BJ (cell line): ENCODE data around the gene SLC39A11. TPM values are rescaled to one million over a fixed set of nuclear protein-coding genes. Genes with fewer than 3 reads are reported as not detected.

ENCODE experiments used
- CTCF ChIA-PET: fragments of 350-600 bp; formaldehyde crosslinking; extraction: SDS; loops from one replicate; lab custom pipeline; 2021; ENCODE audit warnings: antibody characterized with exemption, inconsistent platforms; lab: Yijun Ruan, JAX
- POLR2A ChIA-PET: fragments of 300-600 bp; sonication (Branson Sonifier 250); formaldehyde crosslinking; extraction: SDS; loops from one replicate; lab custom pipeline; 2021; ENCODE audit warnings: antibody characterized with exemption; lab: Charles Lee
- DNase-seq: peaks from one replicate; pipeline ENCODE4 v3.0.0-alpha.2; 2011; ENCODE audit warnings: low read depth
- H3K27me3 ChIP-seq: 2 replicates; pipeline ENCODE4 v1.6.0; 2011; ENCODE audit warnings: low read length; ENCODE audit not compliant: control insufficient read depth, insufficient read depth
- H3K36me3 ChIP-seq: 2 replicates; pipeline ENCODE4 v1.5.1; 2011; ENCODE audit warnings: low read length; ENCODE audit not compliant: control insufficient read depth, insufficient read depth
- H3K4me3 ChIP-seq: 2 replicates; pipeline ENCODE4 v1.5.1; 2011; ENCODE audit warnings: low read depth, mild to moderate bottlenecking, control low read depth, low read length
- polyA plus RNA-seq: library from polyadenylated mRNA; depleted of rRNA; stranded (reverse); fragments of >200 nt; gene quantifications from 2 replicates; pipeline ENCODE4 v1.2.3, GENCODE V29; 2011
- TF ChIP-seq, protein P1 (sequence below): IDR thresholded peaks from 2 replicates; pipeline ENCODE4 v1.5.1; 2011; ENCODE audit warnings: low read depth, mild to moderate bottlenecking, control low read depth, inconsistent platforms, low read length, moderate library complexity; ENCODE audit not compliant: insufficient read depth

The SLC39A11 gene
- polyA plus RNA-seq, 1 experiment, result 20.9 TPM

DNA sequence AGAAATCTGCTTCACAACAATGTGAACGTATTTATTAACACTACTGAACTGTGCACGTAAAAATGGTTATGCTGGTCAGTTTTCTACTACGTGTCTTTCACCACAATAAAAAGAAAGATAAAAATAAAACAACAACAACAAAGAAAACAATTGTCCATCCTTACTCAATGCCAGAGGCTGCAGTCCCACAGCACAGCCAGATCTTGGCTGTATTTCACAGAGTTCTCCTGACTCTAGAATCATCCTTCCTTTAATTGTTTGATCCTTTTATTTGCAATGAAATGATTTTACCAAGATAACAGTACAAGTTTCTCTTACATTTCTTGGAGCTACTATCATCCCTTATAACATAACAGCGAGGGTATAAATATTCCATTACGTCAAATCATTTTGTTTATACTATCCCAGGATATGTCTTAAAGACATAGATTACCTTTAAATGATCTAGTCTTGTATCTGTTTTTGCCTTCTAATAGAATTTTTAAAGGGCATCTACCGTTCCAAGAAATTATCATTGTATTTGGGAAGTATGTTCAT, 103.3 kb downstream of the SLC39A11 start:
- TF ChIP-seq, protein P1, sequence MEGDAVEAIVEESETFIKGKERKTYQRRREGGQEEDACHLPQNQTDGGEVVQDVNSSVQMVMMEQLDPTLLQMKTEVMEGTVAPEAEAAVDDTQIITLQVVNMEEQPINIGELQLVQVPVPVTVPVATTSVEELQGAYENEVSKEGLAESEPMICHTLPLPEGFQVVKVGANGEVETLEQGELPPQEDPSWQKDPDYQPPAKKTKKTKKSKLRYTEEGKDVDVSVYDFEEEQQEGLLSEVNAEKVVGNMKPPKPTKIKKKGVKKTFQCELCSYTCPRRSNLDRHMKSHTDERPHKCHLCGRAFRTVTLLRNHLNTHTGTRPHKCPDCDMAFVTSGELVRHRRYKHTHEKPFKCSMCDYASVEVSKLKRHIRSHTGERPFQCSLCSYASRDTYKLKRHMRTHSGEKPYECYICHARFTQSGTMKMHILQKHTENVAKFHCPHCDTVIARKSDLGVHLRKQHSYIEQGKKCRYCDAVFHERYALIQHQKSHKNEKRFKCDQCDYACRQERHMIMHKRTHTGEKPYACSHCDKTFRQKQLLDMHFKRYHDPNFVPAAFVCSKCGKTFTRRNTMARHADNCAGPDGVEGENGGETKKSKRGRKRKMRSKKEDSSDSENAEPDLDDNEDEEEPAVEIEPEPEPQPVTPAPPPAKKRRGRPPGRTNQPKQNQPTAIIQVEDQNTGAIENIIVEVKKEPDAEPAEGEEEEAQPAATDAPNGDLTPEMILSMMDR, result no peak
- DNase-seq, result no peak
- ChIA-PET POLR2A (no interaction called here), CTCF (interaction anchor here (0.8 kb wide), 1 partner anchor 10 kb away, joined by 3 read pairs; no protein-coding TSS in a partner anchor)
- Histone ChIP-seq H3K36me3 (no peaks in the 10 kb centered on the region), H3K27me3 (no peaks in the 10 kb centered on the region), H3K4me3 (no peak overlapping the region)

DNA sequence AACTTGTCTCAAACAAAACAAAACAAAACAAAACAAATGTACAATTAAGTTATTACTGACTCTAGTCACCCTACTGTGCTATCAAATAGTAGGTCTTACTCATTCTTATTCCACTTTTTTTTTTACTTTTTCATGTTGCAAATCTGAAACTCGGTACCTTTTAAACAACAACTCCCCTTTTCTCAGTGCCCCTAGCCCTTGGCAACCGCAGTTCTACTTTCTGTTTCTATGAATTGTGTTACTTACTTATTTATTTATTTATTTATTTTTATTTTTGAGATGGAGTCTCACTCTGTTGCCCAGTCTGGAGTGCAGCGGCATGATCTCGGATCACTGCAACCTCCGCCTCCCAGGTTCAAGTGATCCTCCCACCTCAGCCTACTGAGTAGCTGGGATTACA, 104.0 kb downstream of the SLC39A11 start:
- H3K4me3 ChIP-seq, result no peak overlapping the region
- DNase-seq, result no peak
- TF ChIP-seq, protein P1, result no peak
- H3K36me3 ChIP-seq, result no peaks in the 10 kb centered on the region
- CTCF ChIA-PET, result interaction anchor here (1.2 to 1.4 kb wide), 2 partner anchors 72 to 168 kb away, joined by 3 to 4 read pairs; no protein-coding TSS in a partner anchor
- H3K27me3 ChIP-seq, result no peaks in the 10 kb centered on the region
- POLR2A ChIA-PET, result no interaction called here

DNA sequence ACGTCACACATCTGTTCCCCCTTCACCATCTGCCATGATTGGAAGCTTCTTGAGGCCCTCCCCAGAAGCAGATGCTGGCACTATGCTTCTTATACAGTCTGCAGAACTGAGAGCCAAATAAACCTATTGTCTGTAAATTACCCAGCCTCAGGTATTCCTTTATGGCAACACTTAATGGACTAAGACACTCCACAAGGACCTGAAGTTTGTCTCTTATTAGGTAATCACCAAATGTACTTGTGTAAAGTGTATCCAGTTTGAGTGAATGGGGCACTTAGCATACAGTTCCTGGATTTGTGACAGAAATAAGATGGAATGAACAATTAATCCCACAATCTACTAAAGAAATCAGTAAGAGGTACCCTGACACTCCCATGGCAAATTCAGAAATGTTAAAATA, 105.3 kb downstream of the SLC39A11 start:
- TF ChIP-seq, protein P1, result no peak
- ChIA-PET CTCF (interaction anchor here (1.2 to 3.8 kb wide), 5 partner anchors 35 to 261 kb away, joined by 3 to 62 read pairs (median 16); no protein-coding TSS in a partner anchor), POLR2A (no interaction called here)
- H3K27me3 ChIP-seq, result no peaks in the 10 kb centered on the region
- no peak for DNase-seq
- H3K4me3 ChIP-seq, result no peak overlapping the region
- H3K36me3 ChIP-seq, result no peaks in the 10 kb centered on the region

DNA sequence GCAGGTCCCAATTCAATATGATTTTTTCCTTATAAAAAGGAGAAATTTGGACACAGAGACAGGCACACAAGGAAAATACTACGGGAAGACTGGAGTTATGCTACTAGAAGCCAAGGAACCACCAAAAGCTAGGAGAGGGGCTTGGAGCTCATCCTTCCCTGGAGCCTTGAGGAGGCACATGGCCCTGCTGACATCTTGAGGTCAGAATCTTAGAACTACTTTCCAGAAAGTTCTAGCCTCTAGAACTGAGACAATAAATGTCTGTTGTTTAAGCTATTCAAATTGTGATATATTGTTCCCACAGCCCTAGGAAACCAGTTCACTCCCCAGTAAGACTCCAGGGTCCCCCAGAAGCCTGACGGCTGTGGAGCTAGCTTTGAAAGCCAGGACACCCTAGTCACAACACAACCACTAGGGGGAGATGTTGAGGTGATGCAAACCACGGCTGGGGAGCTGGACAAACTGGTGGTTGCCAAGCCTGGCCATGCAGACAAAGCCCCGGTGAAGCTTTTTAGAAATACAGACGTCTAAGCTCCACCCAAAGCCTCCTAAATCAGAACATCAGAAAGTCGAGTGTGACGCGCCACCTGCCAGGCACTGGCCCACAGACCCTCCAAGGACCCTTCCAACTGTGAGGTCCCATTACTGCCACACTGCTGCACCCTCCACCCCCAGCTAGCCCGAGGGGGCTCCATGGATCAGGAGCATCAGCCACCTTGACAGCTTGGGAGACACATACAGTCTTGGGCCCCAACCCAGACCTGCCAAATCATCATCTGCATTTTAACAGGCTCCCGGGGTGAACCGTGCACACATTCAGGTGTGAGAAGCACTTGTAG, 106.4 kb downstream of the SLC39A11 start:
- Histone ChIP-seq H3K4me3 (no peak overlapping the region), H3K36me3 (no peaks in the 10 kb centered on the region), H3K27me3 (no peaks in the 10 kb centered on the region)
- ChIA-PET CTCF (interaction anchor here (0.8 to 3.8 kb wide), 34 partner anchors 9 to 429 kb away, joined by 3 to 62 read pairs (median 4); a partner anchor contains a TSS), POLR2A (no interaction called here)
- TF ChIP-seq, protein P1, result peak; percentile 86
- no peak for DNase-seq

DNA sequence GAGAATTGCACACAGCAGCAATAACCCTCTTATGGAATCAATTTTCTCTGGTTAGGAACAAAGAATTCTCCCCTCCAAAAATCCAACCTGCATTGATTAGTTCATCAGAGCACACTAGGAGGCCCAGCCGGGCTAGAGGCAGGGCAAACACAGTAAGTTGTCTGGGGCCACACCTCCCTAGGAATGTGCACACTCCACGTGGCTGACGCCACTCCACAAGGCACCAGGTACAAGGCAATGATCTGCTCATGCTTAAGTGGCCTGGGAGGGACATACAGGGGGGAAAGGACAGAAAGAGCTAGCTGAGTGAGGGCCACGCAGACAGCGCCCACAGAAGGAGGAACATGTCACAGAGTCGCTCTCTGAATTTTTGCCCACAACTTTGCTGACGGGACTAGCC, 107.6 kb downstream of the SLC39A11 start:
- POLR2A ChIA-PET, result no interaction called here
- CTCF ChIA-PET, result interaction anchor here (1.0 to 3.8 kb wide), 9 partner anchors 10 to 428 kb away, joined by 3 to 62 read pairs (median 10); no protein-coding TSS in a partner anchor
- no peak for DNase-seq
- Histone ChIP-seq H3K4me3 (no peak overlapping the region), H3K27me3 (no peaks in the 10 kb centered on the region), H3K36me3 (no peaks in the 10 kb centered on the region)
- TF ChIP-seq, protein P1, result no peak
